HFFc6 (cell line): ENCODE results near the gene MRPL3. TPM values are rescaled to one million over a fixed set of nuclear protein-coding genes. Genes with fewer than 3 reads are reported as not detected.

ENCODE experiments used
- DNase-seq: peaks from one replicate; pipeline ENCODE4 v3.0.0-alpha.2; 2018
- H3K27ac Mint-ChIP-seq: 2 replicates; pipeline ENCODE4 v1.8.0; 2020; ENCODE audit warnings: mild to moderate bottlenecking, mixed read lengths
- H3K27me3 Mint-ChIP-seq: 2 replicates; pipeline ENCODE4 v1.8.0; 2021; ENCODE audit warnings: mild to moderate bottlenecking, moderate library complexity, mixed read lengths; ENCODE audit not compliant: insufficient read depth
- H3K36me3 Mint-ChIP-seq: 2 replicates; pipeline ENCODE4 v1.8.0; 2021; ENCODE audit warnings: low read depth, mixed read lengths
- H3K4me1 Mint-ChIP-seq: 2 replicates; pipeline ENCODE4 v1.8.0; 2020; ENCODE audit warnings: low read depth, mixed read lengths
- H3K4me3 Mint-ChIP-seq: 2 replicates; pipeline ENCODE4 v1.8.0; 2020; ENCODE audit warnings: mild to moderate bottlenecking, moderate library complexity, mixed read lengths
- H3K9me3 Mint-ChIP-seq: 2 replicates; pipeline ENCODE4 v1.8.0; 2020; ENCODE audit warnings: mild to moderate bottlenecking, mixed read lengths
- CTCF ChIP-seq: fragments of 200-600 bp; sonication (generic); IDR thresholded peaks from 2 replicates; pipeline ENCODE4 v1.5.0; 2021; ENCODE audit warnings: antibody characterized with exemption, mild to moderate bottlenecking
- total RNA-seq, 6 experiments: library from RNA; stranded (reverse); fragmentation: NEBNext Ultra II Directional; extraction: Animal tissue kit (Norgen Biotek cat#: 25700); gene quantifications; 2 replicates in 1 of 6; 3 replicates in 5 of 6; pipeline ENCODE4 v1.2.3, GENCODE V29; 2021

MRPL3 gene
- total RNA-seq, 6 experiments from 2014 or later: 98.7 to 125 (median 115) TPM

GRCh38 chr3:131421957-131422498, 80.7 kb downstream of the MRPL3 start:
- Mint-ChIP-seq H3K4me3 (no peak overlapping the region), H3K4me1 (no peaks in the 10 kb centered on the region)
- no peak for DNase-seq

GRCh38 chr3:131421301-131421700, 81.5 kb downstream of the MRPL3 start:
- Mint-ChIP-seq H3K4me1 (no peaks in the 10 kb centered on the region), H3K9me3 (no peaks in the 10 kb centered on the region), H3K4me3 (no peak overlapping the region), H3K36me3 (no peaks in the 10 kb centered on the region), H3K27ac (no peak overlapping the region), H3K27me3 (peaks cover 3% of the 10 kb centered on the region)
- no peak for TF ChIP-seq CTCF
- DNase-seq: no peak

More at GRCh38 chr3:131421957-131422498, 80.7 kb downstream of the MRPL3 start:
- no peak overlapping the region for H3K27ac Mint-ChIP-seq
- no peaks in the 10 kb centered on the region for H3K36me3 Mint-ChIP-seq
- no peak for TF ChIP-seq CTCF
- peaks cover 3% of the 10 kb centered on the region for H3K27me3 Mint-ChIP-seq
- no peaks in the 10 kb centered on the region for H3K9me3 Mint-ChIP-seq

GRCh38 chr3:131417751-131418150, 85.0 kb downstream of the MRPL3 start:
- H3K27me3 Mint-ChIP-seq: peaks cover 1% of the 10 kb centered on the region
- H3K4me3 Mint-ChIP-seq: no peak overlapping the region
- H3K36me3 Mint-ChIP-seq: no peaks in the 10 kb centered on the region
- DNase-seq: no peak
- no peak for TF ChIP-seq CTCF
- H3K27ac Mint-ChIP-seq: no peak overlapping the region
- 0 out of 2 replicates have a peak, but pooled peaks cover 6% of the 10 kb centered on the region for H3K9me3 Mint-ChIP-seq
- H3K4me1 Mint-ChIP-seq: no peaks in the 10 kb centered on the region

Other genes starting within 250 kb of the MRPL3 start
- gene NUDT16, start 121.2 kb downstream of the MRPL3 start, total RNA-seq: 10 to 100 TPM; 18.3 to 21.3 (median 19.7) TPM